Endothelial cell of umbilical vein (primary cell): ENCODE data around the gene HGF. TPM values are rescaled to one million over a fixed set of nuclear protein-coding genes. Genes with fewer than 3 reads are reported as not detected.

Experiments
- BruUV-seq: library from RNA; stranded (reverse); fragments of 400-500 nt; replicated peaks from 2 replicates; lab custom pipeline; 2021; lab: Mats Ljungman, UMichigan
- CTCF ChIA-PET: fragments of 300-600, 350-600 bp; sonication (Branson Sonifier 250); formaldehyde crosslinking; loops from one replicate; lab custom pipeline; 2021; ENCODE audit warnings: antibody characterized with exemption, inconsistent platforms; lab: Charles Lee
- POLR2A ChIA-PET: fragments of 300-600, 350-600 bp; sonication (Branson Sonifier 250); formaldehyde crosslinking; loops from one replicate; lab custom pipeline; 2021; ENCODE audit warnings: antibody characterized with exemption, inconsistent platforms; lab: Charles Lee
- DNase-seq: peaks from one replicate; pipeline ENCODE4 v3.0.0-alpha.2; 2011; ENCODE audit warnings: low read depth, low spot score
- FAIRE-seq: peaks from 2 replicates; lab custom pipeline; 2011; peaks lifted over from hg19 to GRCh38; lab: Jason Lieb, UNC
- H2AFZ ChIP-seq: 2 replicates; pipeline ENCODE4 v1.6.0; 2012; ENCODE audit warnings: low read depth, low read length, control low read depth, inconsistent platforms
- H3K27ac ChIP-seq: 2 replicates; pipeline ENCODE4 v1.5.1; 2011; ENCODE audit warnings: low read depth, mild to moderate bottlenecking, control low read depth, low read length, moderate library complexity; ENCODE audit not compliant: insufficient read depth
- H3K27me3 ChIP-seq, 2 experiments: 2 replicates each; pipeline versions ENCODE4 v1.6.0 to v1.6.1; 2011; ENCODE audit warnings: low read length in 2 of 2, mixed read lengths in 1 of 2; ENCODE audit not compliant: control insufficient read depth in 2 of 2, insufficient read depth in 2 of 2
- H3K36me3 ChIP-seq, 2 experiments: 2 replicates in 1 of 2; 3 replicates in 1 of 2; pipeline ENCODE4 v1.5.1; 2011; ENCODE audit warnings: low read length in 2 of 2, mild to moderate bottlenecking in 1 of 2, moderate library complexity in 1 of 2; ENCODE audit not compliant: control insufficient read depth in 2 of 2, insufficient read depth in 2 of 2; ENCODE audit errors: extremely low read depth in 1 of 2
- H3K4me1 ChIP-seq: 3 replicates; pipeline ENCODE4 v1.5.1; 2011; ENCODE audit warnings: mild to moderate bottlenecking, low read length; ENCODE audit not compliant: control insufficient read depth, insufficient read depth; ENCODE audit errors: extremely low read depth
- H3K4me2 ChIP-seq: 2 replicates; pipeline ENCODE4 v1.6.1; 2011; ENCODE audit warnings: low read length, control low read depth, mixed read lengths; ENCODE audit not compliant: insufficient read depth
- H3K4me3 ChIP-seq, 3 experiments: fragments of 200-600 bp in 1 of 3; sonication (generic), shearing (Covaris generic) in 1 of 3; replicated peaks in 1 of 3; 2 replicates each; pipeline ENCODE4 v1.5.1; 2011 to 2016; ENCODE audit warnings: control low read depth in 3 of 3, low read length in 3 of 3, mild to moderate bottlenecking in 2 of 3, inconsistent platforms in 1 of 3, low read depth in 1 of 3, moderate library complexity in 1 of 3; ENCODE audit not compliant: insufficient read depth in 1 of 3
- H3K79me2 ChIP-seq: 2 replicates; pipeline ENCODE4 v1.6.0; 2012; ENCODE audit warnings: low read length, inconsistent platforms; ENCODE audit not compliant: control insufficient read depth, insufficient read depth
- H3K9ac ChIP-seq: replicated peaks from 2 replicates; pipeline ENCODE3; 2011; ENCODE audit warnings: low read length, control low read depth; ENCODE audit not compliant: insufficient read depth; ENCODE audit errors: extremely low read depth
- H3K9me1 ChIP-seq: replicated peaks from 3 replicates; pipeline ENCODE4 v1.6.0; 2011; ENCODE audit warnings: mild to moderate bottlenecking, low read length; ENCODE audit not compliant: control insufficient read depth, insufficient read depth; ENCODE audit errors: extremely low read depth
- H3K9me3 ChIP-seq: replicated peaks from 2 replicates; pipeline ENCODE4 v1.5.1; 2012; ENCODE audit warnings: low read length, inconsistent platforms; ENCODE audit not compliant: control insufficient read depth, insufficient read depth
- H4K20me1 ChIP-seq: replicated peaks from 2 replicates; pipeline ENCODE3; 2011; ENCODE audit warnings: mild to moderate bottlenecking, low read length; ENCODE audit not compliant: control insufficient read depth, insufficient read depth; ENCODE audit errors: extremely low read depth
- FOS ChIP-seq: IDR thresholded peaks from 2 replicates; pipeline ENCODE4 v1.6.1; 2011; ENCODE audit warnings: mild to moderate bottlenecking, low read length, moderate library complexity, borderline replicate concordance; ENCODE audit not compliant: insufficient read depth
- GATA2 ChIP-seq: IDR thresholded peaks from 2 replicates; pipeline ENCODE4 v1.7.0; 2011; ENCODE audit warnings: low read depth, mild to moderate bottlenecking, moderate library complexity, mixed read lengths, low read length; ENCODE audit not compliant: insufficient read length, insufficient read depth
- JUN ChIP-seq: IDR thresholded peaks from 2 replicates; pipeline ENCODE4 v1.6.1; 2011; ENCODE audit warnings: borderline replicate concordance, low read depth; ENCODE audit not compliant: insufficient read length, insufficient read depth
- MYC ChIP-seq: IDR thresholded peaks from one replicate; pipeline ENCODE4 v1.6.1; 2011; ENCODE audit warnings: mild to moderate bottlenecking, low read depth, low read length
- POLR2A ChIP-seq: IDR thresholded peaks from 2 replicates; pipeline ENCODE4 v1.6.1; 2012; ENCODE audit warnings: low read depth, mild to moderate bottlenecking, control low read depth, low read length
- POLR2AphosphoS5 ChIP-seq: IDR thresholded peaks from 2 replicates; pipeline ENCODE4 v1.6.1; 2012; ENCODE audit warnings: low read depth, mild to moderate bottlenecking, control low read depth, low read length, moderate library complexity; ENCODE audit not compliant: insufficient read depth
- dilution Hi-C: fragments of 300-500 bp; cut with MboI; formaldehyde crosslinking; loops from one replicate; pipeline ENCODE4 v1.15.0; 2019; ENCODE audit warnings: low sequenced_read_pairs; ENCODE audit not compliant: extremely low pct_ligation_motif_present
- intact Hi-C: fragments of 100-400 bp; cut with micrococcal nuclease; formaldehyde crosslinking; loops from one replicate; pipeline ENCODE4 v1.10.0; 2022
- polyA plus RNA-seq, 4 experiments: library from polyadenylated mRNA; depleted of rRNA in 3 of 4; stranded (reverse) in 3 of 4; unstranded in 1 of 4; fragments of >200 nt; gene quantifications; 2 replicates each; pipeline versions ENCODE4 v1.2.1 to v1.2.3, GENCODE V29; 2011 to 2012; ENCODE audit warnings: missing spikeins in 1 of 4
- total RNA-seq: library from RNA; stranded (reverse); gene quantifications from 2 replicates; pipeline ENCODE4 v1.2.3, GENCODE V29; 2021

The HGF gene
- total and polyA plus RNA-seq, 2 donors (not counting 3 experiments of a cell fraction or from before 2014, with no cell fraction given), result 0.15 to 0.18 TPM

- Histone ChIP-seq H2AFZ (peak overlapping the region; percentile 37), H3K9ac (no peak overlapping the region), H3K4me1 (peaks cover 10% of the 10 kb centered on the region), H3K27ac (no peak overlapping the region), H3K9me1 (no peaks in the 10 kb centered on the region), H4K20me1 (no peaks in the 10 kb centered on the region), H3K9me3 (no peaks in the 10 kb centered on the region), H3K36me3 (no peaks in the 10 kb centered on the region), H3K4me2 (peak overlapping the region; percentile 42), H3K79me2 (no peaks in the 10 kb centered on the region), H3K4me3 (no peak overlapping the region), H3K27me3 (no peaks in the 10 kb centered on the region)
- no peak for FAIRE-seq
- no peak for TF ChIP-seq MYC
- TF ChIP-seq POLR2AphosphoS5, result no peak
- TF ChIP-seq POLR2A, result no peak
- no peak for TF ChIP-seq JUN
- TF ChIP-seq FOS, result no peak
- TF ChIP-seq GATA2, result no peak
- intact Hi-C loops, result no loop called here
- peak; percentile 6 for DNase-seq
- dilution Hi-C loops, result no loop called here
- ChIA-PET POLR2A (no interaction called here), CTCF (interaction anchor here (1.6 kb wide), 1 partner anchor 16 kb away, joined by 3 read pairs; no protein-coding TSS in a partner anchor)
- no TSS peak for BruUV-seq
Observed at GRCh38 chr7:81674431-81674830, 95.4 kb downstream of the HGF start.

GRCh38 chr7:81672872-81673271 lies 97.0 kb downstream of the HGF start:
- POLR2A ChIA-PET, result no interaction called here
- TF ChIP-seq MYC, result no peak

More at GRCh38 chr7:81672872-81673271, 97.0 kb downstream of the HGF start:
- dilution Hi-C loops (no loop called here), intact Hi-C loops (no loop called here)
- Histone ChIP-seq H3K79me2 (no peaks in the 10 kb centered on the region), H3K9me1 (no peaks in the 10 kb centered on the region), H3K4me1 (peaks cover 10% of the 10 kb centered on the region), H3K27ac (no peak overlapping the region), H3K9ac (no peak overlapping the region), H3K9me3 (no peaks in the 10 kb centered on the region), H4K20me1 (no peaks in the 10 kb centered on the region), H3K36me3 (no peaks in the 10 kb centered on the region), H3K27me3 (no peaks in the 10 kb centered on the region), H3K4me3 (no peak overlapping the region), H3K4me2 (no peak overlapping the region), H2AFZ (no peak overlapping the region)
- no peak for FAIRE-seq
- CTCF ChIA-PET, result no interaction called here
- no peak for DNase-seq
- BruUV-seq, result no TSS peak
